Daoy (cell line): ENCODE results near the gene KIAA1328. TPM values are rescaled to one million over a fixed set of nuclear protein-coding genes. Genes with fewer than 3 reads are reported as not detected.
A peak's percentile ranks its signal among the peaks of the same experiment; 100 is the strongest.
"Not testable (repeated sequence)": the region's sequence is repeated elsewhere in the genome, so short reads cannot be mapped to it uniquely, and the experiment has no call there.

Experiments
- DNase-seq: peaks from one replicate; pipeline ENCODE4 v3.0.0-alpha.2; 2015; ENCODE audit warnings: low read depth
- total RNA-seq: library from RNA; depleted of rRNA; stranded (reverse); fragments of >200 nt; shearing (Covaris generic); gene quantifications from 2 replicates; pipeline ENCODE4 v1.2.3, GENCODE V29; 2014

Gene KIAA1328
- total RNA-seq, 1 experiment from 2014 or later = 4.6 TPM

DNA sequence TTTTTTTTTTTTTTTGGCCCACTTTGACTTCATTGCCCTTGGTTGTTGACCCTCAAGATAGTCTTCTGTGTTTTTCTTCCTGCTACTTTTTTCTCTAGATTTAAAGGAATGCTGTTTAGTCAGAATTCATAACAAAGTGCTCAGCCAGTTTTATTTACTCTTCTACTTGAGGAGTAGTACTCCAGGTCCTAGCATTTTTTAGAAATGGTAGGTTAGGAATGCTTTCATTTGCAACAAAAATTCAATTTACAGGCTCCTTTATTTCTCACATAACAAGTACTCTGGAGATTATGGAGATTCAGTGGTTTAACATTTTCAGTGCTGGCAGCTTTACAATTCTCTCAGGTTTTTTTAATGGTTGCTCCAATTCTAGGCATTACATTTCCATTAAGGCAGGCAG lies 58.2 kb downstream of the KIAA1328 start:
- no peak for DNase-seq

DNA sequence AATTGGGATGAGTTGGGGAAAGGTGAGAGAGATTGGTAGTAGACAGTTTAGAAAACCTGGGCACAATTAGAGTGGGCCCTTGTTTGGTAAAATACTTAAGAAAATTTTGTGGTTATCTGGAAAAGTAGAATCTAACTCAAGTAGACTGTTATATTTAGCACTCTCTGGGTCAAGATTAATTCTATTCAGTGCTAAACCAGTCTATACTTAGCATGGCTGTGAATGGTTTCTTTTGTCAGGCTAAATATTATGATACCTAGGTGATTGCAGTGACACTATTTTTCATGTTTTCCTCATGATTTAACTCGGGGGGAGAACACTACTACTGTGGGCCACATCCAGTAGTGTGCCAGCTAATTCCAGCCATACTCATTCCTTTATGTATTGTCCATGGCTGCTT lies 58.9 kb downstream of the KIAA1328 start:
- DNase-seq = no peak

DNA sequence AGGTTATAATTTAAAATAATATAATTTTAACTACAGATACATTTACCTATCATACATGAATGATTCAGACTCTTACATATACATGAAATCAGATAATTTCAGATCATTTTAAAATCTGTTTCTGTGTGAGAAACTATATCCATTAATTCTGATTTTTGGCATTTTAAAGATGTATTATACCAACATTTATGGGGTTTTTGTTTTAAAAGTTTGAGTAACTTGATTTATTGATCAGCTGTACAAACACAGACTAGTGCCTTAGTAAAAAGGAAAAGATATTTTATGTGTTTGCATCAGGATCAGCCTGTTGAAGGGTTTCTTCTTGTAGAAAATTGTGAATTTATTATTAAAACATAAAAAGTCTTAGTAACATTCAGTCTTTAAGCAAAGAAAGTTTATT lies 59.9 kb downstream of the KIAA1328 start:
- no peak for DNase-seq

DNA sequence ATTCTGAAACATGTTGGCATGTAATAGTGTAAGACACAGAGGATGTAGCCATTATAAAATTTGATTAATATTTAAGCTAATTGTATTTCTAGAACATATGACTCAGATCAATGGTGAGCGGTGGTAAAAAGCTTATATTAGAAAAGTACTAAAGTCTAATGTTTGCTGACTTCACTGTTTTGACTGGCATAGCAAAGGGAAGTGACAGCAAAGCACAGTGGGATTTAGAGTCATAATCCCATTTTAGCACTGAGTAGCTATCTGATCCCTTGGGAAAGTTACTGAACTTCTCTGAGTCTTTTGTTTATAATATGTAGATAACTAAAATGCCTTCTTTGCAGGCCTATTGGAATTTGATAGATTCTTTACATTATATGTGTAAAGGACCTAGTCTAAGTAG lies 60.4 kb downstream of the KIAA1328 start:
- no peak for DNase-seq

DNA sequence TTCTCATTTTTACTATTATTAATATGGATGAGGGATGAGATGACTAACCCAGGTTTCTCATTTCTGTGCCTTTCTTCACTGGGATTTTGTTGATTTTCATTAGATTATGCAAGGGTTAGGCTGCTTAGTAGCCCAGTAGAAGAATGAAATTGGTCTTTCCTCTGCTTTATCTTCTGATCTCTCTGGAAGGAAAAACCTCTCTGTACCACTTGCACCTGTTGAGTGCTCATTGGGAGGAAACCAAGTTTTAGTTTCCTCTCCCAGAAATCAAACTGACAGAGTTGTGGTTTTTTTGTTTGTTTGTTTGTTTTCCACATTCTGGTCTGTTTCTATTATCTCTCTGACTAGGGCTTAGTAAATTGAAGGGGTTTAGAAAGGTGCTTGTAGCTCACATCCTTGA lies 60.8 kb downstream of the KIAA1328 start:
- DNase-seq = no peak

DNA sequence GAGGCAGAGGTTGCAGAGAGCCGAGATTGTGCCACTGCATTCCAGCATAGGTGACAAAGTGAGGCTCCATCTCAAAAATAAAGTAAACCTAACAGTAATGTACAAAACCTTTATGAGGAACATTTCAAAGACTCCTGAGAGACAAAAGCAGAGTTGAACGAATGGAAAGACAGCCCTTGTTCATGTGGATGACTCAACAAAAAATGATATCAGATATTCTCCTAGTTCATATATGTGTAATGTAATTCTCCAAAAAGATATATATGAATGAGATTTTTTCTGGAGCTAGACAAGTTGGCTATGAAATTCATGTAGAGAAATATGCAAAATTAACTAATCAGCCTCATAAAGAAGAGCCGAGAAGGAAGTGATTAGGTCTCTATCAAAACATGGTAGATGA lies 61.7 kb downstream of the KIAA1328 start:
- no peak for DNase-seq

DNA sequence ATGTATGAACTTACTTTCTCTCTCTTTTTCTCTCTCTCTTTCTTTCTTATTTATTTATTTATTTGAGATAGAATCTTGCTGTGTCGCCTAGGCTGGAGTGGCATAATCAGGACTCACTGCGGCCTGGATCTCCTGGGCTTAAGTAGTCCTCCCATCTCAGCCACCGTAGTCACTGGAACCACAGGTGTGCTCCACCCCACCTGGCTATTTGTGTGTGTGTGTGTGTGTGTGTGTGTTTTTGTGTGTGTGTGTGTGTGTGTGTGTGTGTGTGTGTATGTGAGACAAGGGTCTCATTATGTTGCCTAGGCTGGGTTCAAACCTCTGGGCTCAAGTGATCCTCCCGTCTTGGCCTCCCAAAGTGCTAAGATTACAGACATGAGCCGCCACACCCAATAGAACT lies 64.3 kb downstream of the KIAA1328 start:
- no peak for DNase-seq

DNA sequence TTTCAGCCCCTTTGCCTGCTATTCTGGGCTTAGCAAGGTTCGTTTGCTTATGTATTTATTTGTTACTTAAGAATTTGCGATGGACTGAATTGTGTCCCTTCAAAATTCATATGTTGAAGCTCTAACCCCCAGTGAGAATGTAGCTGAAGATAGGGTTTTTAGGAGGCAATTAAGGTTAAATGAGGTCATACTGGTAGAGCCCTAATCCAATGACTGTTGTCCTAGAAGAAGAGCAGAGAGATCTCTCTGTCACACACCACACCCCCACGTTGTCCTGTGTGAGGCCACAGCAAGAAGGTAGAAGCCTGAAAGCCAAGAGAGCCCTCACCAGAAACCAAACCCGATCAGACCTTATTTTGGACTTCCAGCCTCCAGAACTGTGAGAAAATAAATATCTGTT lies 66.7 kb downstream of the KIAA1328 start:
- no peak for DNase-seq

DNA sequence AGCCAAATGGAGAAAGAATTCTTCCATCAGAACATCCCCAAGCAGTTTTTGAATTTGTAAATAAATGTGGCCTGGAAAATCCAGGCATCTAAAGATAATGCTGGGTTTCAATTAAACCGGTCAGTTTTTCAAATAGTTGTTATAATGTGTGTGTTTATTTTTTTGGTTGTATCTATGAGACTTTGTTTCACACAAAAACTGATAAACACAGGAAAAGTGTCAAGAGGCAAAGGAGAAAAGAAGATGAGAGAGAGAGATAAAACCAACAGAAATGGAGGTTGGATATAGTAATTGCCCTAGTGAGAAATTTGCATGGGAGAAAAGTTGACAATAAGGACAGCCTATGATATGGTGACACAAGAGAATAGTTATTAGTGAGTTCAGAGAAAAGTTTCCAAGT lies 68.3 kb downstream of the KIAA1328 start:
- DNase-seq = no peak

DNA sequence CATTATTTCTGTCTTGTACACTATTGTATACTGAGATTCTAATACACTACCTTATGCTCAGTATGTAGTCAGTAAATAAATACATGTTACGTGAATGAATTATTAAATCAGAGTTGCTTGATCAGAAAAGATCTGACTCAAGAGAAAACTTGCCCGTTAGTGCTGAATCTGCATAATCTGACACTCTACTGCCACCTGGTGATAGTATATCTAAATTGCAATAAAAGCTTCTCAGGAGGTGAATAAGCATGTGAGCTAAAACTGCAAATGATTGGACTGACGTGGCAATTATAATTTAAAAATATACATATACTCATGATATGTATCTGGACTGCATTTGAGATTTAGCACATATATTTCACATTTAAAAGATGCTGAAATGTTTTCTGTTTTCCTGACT lies 70.4 kb downstream of the KIAA1328 start:
- DNase-seq = no peak

DNA sequence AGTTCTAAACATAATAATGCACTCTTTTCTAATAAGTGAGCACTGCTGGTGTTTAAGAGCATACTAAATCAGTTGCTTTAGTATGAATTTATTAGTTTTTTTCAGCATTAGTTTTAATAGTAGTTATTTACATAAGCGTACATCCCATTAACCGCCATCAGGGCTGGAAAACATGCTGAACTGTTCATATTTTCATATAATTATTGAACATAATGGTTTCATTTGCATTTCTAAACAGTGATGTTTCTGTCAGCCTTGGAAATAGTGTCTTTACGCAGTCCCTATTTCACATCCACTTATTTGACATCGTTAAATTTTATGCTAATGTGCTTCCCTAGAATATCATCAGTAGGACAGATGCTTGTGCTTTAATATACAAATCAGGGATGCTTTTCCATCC lies 71.5 kb downstream of the KIAA1328 start:
- no peak for DNase-seq

DNA sequence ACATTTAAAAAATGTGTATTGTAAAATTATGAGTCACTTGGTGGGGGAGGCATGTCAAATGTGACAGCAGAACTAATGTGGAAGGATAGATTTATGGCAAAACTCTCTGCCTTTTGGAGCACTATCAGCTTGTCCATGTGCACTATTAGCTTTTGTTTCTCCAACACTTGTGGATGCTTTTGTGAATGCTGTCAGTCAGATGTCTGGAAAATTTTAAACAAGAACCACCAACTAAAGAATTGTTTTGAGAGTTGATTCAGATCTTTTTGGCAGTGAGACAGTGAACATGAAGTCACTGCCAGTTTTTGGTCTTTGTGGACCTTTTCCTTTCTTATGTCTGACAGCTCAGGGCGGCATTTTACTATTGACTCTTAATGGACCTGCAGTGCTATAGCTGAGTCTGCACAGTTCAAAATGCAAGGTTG lies 72.4 kb downstream of the KIAA1328 start:
- no peak for DNase-seq

DNA sequence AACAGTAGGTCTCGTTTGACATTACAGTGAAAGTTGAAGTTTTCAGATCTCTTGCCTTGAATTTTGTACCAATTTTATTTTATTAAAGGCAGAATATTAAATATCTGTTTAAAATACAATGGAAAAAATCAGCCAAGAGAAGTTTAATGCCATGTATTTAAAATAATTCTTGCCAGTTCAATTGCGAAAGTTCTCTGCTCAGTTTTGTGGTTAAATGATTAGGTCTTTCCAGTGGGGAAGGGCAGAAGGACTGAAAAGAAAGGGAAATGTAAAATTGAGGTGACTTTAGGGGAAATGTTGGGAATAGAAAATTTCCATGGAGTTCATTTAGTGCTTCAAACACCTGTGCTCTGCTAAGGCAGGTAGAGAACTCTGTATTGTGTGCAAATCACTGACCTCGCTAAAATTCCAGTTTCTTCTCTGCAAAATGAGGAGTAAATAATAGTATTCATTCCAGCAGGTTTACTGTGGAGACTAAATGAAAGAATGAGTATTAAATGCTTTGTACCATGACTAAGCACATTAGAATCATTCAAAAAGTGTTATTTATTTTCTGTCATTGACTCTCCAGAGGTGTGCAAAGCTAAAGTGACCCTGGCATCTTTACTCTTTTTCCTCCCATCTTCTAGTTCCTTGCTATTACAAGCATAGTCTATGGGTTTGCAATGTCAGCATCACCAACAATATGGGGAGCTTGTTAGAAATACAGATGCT lies 74.4 kb downstream of the KIAA1328 start:
- DNase-seq = no peak

DNA sequence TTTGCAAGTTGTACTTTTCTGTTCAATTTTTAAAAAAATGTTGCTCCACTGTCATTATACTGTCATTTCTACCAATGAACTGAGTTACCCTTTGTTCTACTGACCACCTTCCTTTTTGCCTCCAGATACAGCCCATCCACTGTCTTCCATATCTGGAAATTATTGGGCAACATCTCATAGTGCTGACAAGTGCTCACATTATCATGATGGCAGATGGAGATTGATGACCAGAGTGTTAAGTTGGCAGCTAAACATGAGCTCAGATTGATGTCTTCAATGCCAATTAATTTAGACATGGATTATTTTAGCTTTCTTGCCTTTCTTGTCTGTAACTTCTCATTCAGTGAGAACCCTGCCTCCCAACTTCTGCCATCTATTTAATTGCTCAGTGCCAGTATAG lies 76.6 kb downstream of the KIAA1328 start:
- no peak for DNase-seq

DNA sequence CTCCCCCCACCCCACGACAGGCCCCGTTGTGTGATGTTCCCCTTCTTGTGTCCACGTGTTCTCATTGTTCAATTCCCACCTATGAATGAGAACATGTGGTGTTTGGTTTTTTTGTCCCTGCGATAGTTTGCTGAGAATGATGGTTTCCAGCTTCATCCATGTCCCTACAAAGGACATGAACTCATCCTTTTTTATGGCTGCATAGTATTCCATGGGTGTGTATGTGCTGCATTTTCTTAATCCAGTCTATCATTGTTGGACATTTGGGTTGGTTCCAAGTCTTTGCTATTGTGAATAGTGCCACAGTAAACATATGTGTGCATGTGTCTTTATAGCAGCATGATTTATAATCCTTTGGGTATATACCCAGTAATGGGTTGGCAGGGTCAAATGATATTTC lies 80.4 kb downstream of the KIAA1328 start:
- not testable (repeated sequence) for DNase-seq

DNA sequence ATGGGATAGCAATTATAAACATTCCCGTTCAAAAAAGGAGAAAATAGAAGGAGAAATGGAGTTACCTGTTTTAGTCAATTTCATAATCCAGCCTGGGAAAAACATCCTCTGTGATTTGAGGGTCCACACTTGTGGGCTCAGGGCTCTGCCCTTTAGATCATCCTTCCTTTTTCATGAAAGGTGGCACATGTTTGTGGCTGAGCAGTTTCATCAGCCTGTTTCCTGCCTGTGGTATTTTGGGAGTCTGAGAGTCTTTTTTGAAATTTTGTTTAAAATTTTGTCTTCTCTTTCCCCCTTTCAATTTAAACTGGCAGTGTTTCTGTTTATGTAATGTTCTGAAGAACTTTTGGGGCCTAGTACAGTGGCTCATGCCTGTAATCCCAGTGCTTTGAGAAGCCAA lies 84.0 kb downstream of the KIAA1328 start:
- no peak for DNase-seq

DNA sequence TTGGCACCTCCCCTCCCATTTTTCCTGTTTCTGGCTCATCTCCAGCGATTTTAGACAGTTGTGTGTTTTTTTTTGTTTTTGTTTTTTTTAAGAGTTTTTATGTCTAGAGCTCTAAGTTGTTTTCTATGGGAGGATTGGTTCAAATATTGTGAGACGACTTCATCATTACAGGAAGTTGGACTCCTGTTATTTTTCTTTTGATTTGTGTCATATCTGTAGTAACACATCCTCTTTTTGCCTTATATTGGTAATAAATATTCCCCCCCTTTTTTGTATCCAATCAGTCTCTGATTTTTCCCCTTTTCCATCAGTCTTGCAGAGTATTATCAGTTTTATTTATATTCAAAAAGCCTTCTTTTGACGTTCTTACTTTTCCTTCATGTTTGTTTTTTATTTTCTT lies 89.0 kb downstream of the KIAA1328 start:
- no peak for DNase-seq

DNA sequence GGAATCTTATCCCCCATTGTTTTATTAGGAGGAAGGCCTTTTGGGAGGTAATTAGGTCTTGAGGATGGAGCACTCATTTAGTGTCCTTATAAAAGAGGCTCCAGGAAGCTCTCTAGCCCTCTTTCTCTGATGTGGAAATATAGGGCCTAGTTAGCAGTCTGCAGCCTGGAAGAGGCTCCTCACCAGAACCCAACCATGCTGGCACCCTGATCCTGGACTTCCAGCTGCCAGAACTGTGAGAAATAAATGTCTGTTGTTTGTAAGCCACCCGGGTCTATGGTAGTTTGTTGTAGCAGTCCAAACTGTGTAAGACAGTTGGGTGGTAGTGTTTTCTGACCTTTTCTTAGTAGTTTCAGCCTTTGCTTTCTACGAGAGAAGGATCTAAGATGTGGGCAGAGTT lies 100.7 kb downstream of the KIAA1328 start:
- DNase-seq = no peak

DNA sequence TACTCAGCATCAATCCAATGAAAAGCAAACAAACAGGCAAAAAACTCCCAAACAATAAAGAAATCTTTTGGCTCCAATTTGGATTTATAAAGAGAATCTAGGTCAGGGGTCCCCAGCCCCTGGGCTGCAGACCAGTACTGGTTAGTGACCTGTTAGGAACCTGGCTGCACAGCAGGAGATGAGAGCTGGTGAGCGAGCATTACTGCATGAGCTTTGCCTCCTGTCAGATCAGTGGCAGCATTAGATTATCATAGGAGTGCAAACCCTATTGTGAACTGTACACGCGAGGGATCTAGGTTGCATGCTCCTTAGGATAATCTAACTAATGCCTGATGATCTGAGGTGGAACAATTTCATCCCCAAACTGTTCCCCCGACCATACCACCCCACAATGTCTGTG lies 102.2 kb downstream of the KIAA1328 start:
- no peak for DNase-seq

DNA sequence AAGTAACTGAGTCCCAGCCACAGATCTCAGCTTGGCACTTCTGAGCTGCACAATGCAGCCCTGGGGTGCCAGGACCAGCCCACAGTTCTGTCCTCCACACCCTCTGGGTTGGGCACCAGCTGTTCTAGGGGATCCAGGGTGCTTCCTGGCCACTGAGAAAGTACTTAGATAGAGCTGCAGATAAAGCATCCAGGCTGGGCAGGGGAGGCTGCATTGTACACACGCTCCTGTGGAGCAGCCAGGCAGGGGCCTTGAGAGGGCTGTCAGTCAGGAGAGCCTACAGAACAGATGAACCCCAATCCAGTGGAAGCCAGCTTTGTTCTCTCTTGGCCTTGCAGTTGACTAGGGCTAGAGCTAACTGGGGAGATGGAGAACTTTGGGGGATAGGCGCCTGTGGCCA lies 104.6 kb downstream of the KIAA1328 start:
- no peak for DNase-seq

DNA sequence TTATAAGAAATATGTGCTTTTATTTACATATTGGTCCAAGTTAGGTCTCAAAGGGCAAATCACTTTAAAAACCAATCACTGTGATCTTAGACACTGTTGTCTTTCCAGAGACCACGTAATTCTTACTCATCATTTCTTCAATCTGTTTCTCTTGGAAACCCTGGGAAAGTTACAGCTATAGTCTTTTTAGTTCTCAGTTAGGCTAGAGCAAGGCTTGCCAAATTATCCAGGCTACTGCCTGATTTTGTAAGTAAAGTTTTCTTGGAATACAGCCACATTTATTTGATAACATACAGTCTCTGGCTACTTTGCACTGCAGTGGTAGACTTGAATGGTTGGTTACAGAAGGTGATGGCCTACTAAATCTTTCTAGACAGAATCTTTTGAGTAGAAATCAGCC lies 106.0 kb downstream of the KIAA1328 start:
- DNase-seq = peak; percentile 6

DNA sequence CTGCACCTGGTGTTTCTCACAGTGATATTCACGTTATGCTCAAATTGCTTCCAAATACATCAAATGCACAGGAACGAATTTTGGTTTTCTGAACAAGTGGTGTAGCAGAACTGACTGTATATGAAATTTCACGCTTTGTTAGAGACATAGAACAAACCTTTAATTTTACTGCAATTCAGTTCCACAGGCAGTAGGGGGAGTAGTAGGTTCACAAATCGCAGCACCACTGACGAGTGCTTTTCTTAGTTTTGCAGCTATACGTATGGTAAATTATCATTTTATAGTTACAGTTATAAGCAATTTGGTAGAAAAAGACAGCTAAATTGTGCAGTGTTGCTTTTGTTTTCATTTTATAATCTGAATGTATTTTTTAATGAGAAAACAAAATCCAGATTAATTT lies 113.3 kb downstream of the KIAA1328 start:
- peak; percentile 11 for DNase-seq

DNA sequence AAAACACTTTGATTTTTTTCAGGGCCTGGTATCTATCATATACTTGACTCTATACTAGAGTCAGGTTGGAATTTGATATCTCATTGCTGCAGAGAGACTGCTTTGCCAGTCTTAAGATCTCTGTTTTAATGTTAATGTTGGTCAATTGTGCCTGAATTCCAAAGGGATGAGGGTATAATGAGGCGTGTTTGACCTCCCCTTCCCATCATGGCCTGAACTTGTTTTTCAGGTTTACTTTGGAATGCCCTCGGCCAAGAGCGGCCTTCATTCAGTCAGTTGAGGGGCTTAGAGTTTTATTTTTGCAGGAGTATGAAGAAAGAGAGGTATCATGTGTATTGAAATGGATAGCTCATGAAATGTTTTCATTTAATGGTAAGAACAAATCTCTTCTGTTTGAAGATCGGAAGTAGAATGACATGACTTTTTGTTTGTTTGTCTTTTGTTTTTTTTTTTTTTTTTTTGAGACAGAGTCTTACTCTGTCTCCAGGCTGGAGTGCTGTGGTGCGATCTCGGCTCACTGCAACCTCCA lies 119.0 kb downstream of the KIAA1328 start:
- DNase-seq = no peak

DNA sequence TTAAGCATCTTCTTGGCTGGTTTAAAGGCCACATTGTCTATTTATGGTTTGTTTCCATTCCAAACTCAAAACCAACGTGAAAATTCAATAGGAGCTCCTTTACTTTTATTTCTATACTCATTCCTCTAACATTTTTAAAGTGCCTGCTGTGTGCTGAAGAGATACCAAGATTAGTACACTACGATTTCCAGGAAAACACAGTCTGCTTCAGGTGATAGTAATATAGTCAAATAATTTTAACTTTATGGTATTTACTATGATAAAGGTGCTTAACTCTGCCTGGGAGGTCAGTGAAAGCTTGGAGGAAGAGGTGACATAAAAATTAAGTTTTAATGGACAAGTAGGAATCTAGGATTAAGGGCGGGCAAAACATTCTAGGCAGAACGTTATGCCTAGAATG lies 121.4 kb downstream of the KIAA1328 start:
- no peak for DNase-seq
